HG02981 (cell line): Measurements from ENCODE around the gene ABHD1.
"Not testable (repeated sequence)": the region's sequence is repeated elsewhere in the genome, so short reads cannot be mapped to it uniquely, and the experiment has no call there.

Source experiments
- ATAC-seq: cut with Tn5 transposase; IDR thresholded peaks from one replicate; pipeline ENCODE4 v1.9.1; 2021; ENCODE audit warnings: mild to moderate bottlenecking, moderate library complexity; ENCODE audit not compliant: unreplicated experiment

ABHD1 gene

DNA sequence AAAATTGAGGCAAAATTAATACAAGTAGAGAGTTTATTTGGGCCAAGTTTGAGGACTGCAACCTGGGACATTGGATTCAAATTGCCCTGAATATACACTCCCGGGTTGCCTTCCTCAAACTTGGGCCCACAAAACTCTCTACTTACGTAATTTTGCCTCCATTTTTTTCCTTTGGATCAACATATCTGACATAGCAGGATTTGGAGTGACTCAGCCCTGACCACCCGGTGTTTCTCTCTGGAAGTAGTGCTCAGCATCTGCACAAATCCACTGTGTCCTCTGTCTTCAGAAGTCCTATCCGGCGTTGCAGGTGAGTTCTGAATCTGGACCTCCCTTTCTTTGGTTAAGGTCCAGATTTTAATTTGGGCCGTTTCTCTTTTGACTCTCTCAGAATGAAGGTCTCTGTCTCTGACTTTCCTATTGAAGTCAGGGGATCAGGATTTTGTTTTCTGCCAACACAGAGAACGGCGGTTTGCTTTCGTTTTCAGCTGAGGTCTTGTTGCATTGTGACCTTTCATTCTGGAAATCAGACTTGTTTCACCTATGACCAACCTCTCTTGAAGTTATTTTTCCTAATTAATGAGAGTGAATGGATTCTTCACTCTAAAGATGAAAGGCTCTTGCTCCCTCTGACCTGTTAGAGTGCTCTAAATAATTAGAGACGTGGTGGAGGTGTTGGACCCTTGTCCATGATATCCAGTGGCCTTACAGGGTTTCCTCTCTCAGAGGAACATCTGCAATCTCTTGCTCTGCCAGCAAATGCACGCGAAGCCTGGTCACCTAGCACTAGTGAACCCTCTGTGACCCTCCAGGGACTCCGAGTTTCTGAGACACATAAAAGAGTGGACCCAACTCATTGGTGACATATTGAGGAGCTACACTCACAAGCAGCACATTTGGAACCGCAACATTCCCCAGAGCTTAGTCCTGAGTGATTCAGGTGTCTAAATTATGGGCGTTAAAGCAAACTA lies 38.8 kb downstream of the ABHD1 start:
- ATAC-seq: no peak

DNA sequence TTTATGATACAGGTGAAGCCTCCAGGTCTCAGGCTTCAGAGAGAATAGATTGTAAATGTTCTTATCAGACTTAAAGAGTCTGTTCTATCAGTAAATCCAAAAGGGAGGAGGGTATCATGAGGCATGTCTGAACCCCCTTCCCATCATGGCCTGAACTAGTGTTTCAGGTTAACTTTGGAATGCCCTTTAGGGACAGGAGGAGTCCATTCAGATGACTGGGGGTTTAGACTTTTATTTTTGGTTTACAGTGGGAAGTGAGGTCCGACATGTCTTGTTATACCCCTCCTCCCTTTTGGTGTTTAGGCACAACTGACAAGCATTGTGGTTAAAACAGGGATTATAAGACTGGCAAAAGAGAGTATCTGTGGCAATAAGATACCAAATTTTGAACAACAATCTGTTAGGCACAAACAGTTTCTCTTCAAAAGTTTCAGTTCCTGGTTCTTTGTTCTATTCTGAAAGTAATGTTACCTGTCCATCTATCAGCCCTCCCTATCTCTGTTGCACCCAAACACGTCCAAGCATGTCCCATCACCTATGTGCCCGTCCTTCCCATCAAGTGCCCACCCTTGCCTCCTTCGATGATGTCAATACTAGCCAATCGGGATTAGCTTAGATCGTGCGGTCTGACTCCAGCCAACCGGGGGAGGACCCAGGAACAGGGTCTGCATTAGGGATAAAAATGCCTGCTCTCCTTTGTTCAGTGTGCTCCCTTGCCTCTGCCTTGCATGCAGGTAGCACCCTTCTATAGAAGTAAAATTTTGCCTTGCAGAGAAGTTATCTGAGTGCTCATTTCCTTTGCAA lies 41.5 kb downstream of the ABHD1 start:
- ATAC-seq: no peak

DNA sequence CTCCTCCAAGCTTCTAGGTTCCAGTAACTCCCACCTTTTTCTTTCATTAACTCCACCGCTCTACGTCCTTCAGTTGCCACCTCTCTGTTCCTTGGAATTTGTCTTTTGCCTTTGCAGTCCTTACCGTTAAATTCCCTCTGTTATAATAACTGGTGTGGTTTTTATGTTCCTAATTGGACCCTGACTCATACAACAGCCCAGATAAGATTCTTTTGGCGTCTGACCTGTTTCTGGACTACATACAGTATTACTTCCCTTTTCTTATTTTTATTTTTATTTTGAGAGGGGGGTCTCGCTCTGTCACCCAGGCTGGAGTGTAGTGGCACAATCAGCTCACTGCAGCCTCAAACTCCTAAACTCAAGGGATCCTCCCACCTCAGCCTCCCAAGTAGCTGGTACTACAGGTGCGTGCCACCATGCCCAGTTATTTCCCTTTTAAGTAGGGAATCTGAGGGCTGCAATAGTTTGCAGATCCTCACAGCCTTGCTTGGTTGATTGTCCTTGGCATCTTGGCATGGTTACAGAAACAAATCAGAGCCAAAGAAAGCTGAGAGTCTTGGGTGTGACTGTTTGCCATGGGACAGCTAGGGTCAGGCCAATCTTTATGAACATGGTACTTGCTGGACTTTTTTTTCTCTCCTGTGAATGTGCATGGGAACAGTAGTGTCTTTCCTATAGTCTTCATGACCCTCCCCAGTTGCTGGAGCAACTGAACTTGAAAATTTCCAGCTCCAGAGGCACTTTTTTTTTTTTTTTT lies 47.1 kb downstream of the ABHD1 start:
- ATAC-seq: no peak

DNA sequence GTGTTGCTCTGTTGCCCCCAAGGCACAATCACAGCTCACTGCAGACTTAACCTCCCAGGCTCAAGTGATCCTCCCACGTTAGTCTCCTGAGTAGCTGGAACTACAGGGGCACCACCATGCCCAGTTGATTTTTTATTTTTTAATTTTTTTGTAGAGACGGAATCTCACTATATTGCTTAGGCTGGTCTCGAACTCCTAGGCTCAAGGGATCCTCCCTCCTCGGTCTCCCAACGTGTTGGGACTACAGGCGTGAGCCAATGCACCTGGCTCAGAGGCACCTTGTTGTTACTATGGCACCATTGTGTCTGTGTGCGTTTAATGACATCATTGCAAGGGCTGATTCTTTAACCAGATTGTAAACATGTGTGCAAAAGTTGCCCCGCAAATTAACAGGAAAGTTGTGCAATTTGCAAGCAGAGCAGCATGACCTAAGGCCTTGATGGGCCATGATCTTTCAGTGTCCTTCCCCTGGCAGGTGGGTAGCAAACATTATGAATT lies 47.8 kb downstream of the ABHD1 start:
- no peak for ATAC-seq

DNA sequence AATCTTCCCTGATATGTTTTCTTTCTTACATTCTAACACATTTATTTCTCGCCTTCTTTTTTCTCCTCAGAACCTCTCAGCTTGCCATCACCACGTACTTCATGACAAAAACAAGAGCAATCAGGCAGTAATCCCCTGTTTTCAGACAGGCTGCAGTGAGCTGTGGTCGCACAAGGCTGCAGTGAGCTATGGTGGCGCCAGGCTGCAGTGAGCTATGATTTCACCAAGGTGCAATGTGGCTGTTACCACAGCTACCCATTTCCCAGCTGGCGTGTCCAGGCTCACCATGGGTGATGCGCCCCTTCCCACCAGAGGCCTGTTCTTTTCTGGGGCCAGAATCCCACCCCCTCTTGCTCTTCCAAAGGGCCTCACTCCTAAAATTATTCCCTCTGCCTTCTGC lies 51.0 kb downstream of the ABHD1 start:
- ATAC-seq: no peak

DNA sequence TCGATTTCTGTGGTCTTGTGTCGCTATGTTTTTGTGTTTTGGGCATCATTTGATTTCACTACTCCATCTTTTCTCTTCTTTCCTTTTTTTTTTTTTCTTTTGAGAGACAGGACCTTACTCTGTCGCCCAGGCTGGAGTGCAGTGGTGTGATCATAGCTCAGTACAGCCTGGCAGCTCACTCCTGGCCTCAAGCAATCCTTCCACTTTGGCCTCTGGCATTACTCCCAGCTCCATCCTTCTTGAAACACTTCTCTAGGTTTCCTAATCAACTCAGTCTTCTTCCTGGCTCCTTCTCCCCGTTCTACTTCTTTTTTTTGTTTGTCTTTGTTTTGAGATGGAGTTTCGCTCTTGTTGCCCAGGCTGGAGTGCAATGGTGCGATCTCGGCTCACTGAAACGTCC lies 51.7 kb downstream of the ABHD1 start:
- ATAC-seq: no peak

DNA sequence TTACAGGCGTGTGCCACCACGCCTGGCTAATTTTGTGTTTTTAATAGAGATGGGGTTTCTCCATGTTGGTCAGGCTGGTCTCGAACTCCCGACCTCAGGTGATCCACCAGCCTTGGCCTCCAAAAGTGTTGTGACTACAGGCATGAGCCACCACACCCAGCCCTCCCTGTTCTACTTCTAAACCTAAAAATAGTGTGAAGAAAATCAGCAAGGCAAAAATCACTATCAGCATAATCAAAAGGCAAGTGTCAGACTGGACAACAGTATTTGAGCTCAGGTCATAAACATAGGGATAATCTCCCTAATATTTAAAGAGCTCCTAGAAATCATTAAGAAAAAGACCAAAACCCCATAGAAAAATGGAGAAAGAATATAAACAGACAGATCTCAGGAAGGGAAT lies 52.2 kb downstream of the ABHD1 start:
- not testable (repeated sequence) for ATAC-seq

DNA sequence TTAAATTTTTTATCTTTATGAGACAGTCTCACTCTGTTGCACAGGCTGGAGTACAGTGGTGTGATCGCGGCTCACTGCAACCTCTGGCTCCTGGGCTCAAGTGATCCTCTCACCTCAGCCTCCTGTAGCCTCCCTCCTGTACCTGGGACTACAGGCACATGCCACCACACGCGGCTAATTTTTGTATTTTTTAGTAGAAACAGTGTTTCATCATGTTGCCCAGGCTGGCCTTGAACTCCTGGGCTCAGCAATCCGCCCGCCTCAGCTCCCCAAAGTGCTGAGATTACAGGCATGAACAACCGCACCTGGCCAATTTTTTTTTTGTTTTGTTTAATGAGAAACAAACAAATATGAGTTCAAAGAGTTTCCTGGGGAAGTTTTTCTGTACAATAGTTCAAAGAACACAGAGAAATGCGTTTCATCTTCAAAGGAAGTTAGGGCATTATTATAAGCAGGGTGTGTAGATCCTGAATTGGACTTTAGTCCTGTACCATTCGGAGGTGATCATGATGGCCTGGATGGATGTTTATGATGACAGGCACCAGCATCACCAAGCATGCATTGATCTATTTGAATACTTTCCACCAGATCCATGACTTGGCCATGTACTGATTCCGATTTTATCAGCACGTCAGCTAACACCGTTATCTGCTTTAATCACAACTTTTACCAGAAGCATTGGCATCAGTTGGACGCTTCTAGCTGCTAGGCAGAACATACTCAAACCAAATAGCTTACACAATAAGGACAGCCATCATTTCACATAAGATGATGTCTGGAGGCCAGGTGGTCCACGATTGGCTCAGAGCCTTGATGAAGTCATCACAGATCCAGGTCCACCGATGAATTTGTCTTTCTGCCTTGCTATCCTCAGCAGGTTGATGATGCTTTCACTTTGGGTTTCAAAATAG lies 54.1 kb downstream of the ABHD1 start:
- ATAC-seq: no peak

DNA sequence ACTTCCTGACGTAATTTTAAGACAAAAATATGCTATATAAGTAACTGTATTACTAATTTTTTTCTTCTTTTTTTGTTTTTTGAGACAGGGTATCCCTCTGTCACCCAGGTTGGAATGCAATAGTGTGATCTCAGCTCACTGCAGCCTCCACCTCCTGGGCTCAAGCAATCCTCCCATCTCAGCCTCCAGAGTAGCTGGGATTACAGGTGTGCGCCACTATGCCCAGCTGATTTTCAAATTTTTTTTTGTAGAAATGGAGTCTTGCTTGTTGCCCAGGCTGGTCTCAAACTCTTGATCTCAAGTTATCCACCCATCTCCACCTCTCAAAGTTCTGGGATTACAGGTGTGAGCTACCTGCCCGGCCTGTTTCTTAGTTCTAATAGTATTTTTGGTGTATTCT lies 54.9 kb downstream of the ABHD1 start:
- ATAC-seq: no peak

DNA sequence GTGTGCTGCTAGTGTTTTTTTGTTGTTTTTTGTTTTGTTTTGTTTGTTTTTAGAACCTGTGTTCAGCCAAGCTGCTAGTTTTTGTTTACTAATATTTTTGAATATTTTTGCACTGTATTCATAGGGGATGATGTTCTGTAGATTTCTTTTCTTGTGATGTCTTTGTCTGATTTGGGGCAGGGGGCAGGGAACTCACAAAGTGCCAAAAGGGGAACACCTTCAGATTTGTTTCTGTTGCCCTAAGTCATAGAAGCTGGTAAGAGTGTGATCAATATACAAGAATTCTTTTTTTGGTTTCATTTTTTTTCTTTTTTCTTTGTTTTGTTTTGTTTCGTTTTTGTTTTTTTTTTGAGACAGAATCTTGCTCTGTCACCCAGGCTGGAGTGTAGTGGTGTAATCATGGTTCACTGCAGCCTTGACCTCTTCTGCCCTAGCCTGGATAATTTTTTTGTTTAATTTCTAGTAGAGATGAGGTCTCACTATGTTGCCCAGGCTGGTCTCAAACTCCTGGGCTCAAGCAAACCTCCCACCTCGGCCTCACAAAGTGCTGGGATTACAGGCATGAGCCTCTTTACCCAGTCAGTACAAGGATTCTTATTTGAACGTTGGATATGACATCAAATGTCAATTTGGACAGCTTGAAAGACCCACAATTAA lies 55.9 kb downstream of the ABHD1 start:
- no peak for ATAC-seq
